SU-DHL-6 (cell line): ENCODE results near the gene RPRD2.

Source experiments
- CTCF ChIP-seq: fragments of 200-600 bp; sonication (generic); IDR thresholded peaks from one replicate; pipeline ENCODE4 v1.5.1; 2017; ENCODE audit warnings: antibody characterized with exemption, mild to moderate bottlenecking, low read length, moderate library complexity; ENCODE audit not compliant: insufficient read depth, poor library complexity, severe bottlenecking
- EZH2phosphoT487 ChIP-seq: fragments of 200-600 bp; sonication (generic), shearing (Covaris generic); conservative IDR thresholded peaks from 2 replicates; pipeline ENCODE4 v1.6.1; 2018; ENCODE audit warnings: mild to moderate bottlenecking, antibody characterized with exemption, low read length, moderate library complexity, mixed read lengths

DNA sequence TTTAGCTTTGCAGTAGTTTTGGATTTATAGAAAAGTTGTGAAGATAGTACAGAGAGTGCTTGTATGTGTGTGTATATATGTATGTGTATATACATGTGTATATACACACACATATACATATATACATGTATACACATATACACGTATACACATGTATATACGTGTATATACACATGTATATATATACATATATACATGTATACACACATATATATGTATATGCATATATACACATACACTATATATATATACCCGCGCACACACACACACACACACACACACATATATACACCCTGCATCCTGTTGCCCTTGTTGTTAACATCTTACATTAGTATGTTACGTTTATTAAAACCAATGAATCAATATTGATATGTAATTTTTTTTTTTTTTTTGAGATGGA, 24.3 kb downstream of the RPRD2 start:
- TF ChIP-seq CTCF (no peak), EZH2phosphoT487 (no peak)
